GM20000 (cell line): ENCODE data around the gene TSPAN14.

Source experiments
- DNase-seq: peaks from one replicate; pipeline ENCODE4 v3.0.0; 2012; ENCODE audit warnings: low spot score
- TF ChIP-seq, protein P1 (sequence below): IDR thresholded peaks from 2 replicates; pipeline ENCODE4 v1.5.1; 2012; ENCODE audit warnings: mild to moderate bottlenecking, control low read depth; ENCODE audit errors: extremely low read depth, missing control alignments

The TSPAN14 gene

DNA sequence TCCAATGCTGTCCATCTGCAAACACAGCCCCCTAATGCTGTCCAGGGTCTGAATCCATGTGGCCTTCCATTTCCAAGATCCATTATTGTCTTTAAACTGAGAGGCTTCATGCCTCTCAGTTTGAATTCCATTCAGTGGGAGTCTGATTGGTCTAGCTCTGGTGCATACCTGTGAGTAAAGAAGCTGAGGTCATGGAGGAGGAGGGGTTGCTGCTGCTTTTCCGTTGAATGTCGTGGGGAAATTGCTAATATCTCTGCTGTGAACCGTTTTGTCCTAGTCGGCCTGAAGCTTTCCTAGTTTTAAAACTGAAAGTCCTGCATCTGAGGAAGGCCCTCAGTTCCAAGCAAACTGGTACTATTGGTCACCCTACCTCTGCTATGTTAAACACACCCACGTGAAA, 101.3 kb downstream of the TSPAN14 start:
- no peak for DNase-seq

DNA sequence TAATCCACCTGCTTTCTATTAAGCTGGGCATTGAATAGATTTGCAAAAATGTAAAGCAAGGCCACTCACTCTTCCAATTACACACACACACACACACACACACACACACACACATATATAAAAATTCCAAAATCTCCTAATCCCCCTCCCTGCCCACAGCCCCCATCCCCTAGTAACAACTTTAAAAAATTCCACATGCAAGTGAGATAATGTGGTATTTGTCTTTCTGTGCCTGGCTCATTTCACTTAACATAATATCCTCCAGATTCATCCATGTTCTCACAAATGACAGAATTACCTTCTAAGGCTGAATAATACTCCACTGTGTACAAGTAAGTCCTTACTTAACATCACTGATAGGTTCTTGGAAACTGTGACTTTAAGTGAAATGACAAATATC, 107.8 kb downstream of the TSPAN14 start:
- TF ChIP-seq, protein P1, sequence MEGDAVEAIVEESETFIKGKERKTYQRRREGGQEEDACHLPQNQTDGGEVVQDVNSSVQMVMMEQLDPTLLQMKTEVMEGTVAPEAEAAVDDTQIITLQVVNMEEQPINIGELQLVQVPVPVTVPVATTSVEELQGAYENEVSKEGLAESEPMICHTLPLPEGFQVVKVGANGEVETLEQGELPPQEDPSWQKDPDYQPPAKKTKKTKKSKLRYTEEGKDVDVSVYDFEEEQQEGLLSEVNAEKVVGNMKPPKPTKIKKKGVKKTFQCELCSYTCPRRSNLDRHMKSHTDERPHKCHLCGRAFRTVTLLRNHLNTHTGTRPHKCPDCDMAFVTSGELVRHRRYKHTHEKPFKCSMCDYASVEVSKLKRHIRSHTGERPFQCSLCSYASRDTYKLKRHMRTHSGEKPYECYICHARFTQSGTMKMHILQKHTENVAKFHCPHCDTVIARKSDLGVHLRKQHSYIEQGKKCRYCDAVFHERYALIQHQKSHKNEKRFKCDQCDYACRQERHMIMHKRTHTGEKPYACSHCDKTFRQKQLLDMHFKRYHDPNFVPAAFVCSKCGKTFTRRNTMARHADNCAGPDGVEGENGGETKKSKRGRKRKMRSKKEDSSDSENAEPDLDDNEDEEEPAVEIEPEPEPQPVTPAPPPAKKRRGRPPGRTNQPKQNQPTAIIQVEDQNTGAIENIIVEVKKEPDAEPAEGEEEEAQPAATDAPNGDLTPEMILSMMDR = no peak
- no peak for DNase-seq

More for the DNA sequence above, 101.3 kb downstream of the TSPAN14 start:
- TF ChIP-seq, protein P1 = no peak

DNA sequence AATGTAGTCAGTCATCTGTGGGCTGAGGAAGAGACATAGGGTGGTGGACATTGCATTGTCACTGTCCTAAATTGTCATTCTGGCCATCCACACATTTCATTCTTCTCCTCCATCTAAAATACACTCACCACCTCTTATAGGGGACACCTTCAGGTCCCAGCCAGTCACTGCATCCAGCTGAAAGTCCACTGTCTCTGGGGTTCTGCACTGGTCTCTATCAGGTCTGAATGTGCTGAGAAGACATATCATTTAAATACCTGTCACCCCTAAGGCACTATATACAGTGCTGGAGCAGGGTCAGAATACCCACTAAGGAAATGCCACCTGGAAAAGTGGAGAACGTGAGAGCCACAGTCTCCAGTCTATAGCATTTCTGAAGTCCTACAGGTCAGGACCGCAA, 113.2 kb downstream of the TSPAN14 start:
- TF ChIP-seq, protein P1 = no peak
- no peak for DNase-seq

DNA sequence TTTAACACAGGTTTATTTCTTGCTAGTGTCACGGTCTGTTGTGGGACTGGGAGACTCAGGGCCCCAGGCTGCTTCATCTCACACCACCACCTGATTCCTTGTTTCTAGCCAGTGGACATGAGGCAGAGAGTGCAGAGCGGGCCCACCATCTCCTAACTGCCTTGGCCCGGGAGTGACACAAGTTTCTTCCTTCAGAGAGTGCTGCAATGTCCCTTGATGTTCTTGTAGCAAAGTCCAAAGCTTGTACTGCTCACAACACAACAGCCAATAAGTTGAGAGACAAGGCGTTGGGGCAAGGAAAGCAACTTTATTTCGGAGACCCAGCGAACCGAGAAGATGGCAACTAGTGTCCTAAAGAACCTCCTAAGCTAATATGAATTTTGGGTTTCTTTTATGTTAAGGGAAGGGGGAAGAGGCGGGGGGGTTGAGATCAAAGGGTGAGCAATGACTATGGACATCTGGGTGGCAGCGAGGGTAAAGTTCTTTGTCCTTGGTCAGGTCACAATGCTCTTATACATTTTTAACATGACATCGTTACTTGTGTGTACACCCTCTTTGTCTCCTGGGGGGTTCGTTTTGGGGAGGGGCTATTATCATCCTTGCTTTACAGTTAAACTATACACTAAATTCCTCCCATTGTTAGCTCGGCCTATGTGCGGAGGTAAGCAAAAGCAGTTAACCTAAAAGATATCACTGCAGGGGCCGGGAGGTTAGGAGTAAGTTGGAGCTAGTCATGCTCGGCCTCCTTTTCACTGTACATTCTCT, 115.2 kb downstream of the TSPAN14 start:
- TF ChIP-seq, protein P1 = no peak

DNA sequence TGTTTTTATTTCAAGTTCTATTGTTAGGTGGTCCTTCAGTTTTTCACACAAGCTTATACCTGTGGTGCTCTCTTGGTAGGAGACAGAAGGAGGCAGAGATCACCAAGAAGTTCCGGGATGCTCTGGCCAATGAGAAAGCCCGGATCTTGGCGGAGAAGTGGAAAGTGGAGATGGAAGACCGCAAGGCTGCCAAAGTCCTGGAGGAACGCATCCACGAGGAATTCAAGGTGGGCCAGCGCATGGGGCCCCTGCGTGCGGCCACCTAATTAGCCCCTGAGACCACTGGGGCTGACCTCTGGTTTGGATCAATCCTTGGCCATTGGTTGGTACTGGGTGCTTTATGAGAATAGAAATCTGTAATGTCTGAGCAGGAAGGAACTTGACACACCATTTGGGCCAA, 117.2 kb downstream of the TSPAN14 start:
- DNase-seq = no peak
- TF ChIP-seq, protein P1 = no peak

More for the DNA sequence above, 115.2 kb downstream of the TSPAN14 start:
- DNase-seq = no peak

DNA sequence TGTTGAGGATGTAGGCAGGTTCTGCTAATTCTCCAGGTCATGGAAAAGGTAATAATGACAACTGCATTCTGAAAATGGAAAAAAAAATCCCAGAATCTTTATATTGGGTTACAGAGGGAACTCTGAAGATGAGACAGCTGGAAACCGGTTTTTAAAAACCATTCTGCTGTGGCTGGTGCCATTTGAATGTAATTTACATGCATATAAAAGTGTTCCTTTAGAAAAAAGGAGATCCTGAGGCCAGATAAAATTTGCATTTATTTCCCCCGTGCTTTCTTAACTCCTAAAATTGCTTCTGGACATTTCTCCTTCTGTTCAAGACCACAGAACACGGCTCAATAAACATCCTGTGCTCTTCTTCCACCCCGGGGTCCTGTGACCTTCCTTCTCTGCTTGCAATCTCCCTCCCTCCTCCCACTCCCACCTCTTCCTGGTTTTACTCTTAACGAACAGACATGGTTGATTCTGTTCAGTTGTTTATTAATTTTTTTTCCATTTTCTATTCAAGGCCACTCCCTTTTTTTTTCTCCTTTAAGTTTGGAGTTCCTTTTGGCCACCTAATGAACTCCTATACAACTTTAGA, 125.2 kb downstream of the TSPAN14 start:
- TF ChIP-seq, protein P1 = no peak
- no peak for DNase-seq

DNA sequence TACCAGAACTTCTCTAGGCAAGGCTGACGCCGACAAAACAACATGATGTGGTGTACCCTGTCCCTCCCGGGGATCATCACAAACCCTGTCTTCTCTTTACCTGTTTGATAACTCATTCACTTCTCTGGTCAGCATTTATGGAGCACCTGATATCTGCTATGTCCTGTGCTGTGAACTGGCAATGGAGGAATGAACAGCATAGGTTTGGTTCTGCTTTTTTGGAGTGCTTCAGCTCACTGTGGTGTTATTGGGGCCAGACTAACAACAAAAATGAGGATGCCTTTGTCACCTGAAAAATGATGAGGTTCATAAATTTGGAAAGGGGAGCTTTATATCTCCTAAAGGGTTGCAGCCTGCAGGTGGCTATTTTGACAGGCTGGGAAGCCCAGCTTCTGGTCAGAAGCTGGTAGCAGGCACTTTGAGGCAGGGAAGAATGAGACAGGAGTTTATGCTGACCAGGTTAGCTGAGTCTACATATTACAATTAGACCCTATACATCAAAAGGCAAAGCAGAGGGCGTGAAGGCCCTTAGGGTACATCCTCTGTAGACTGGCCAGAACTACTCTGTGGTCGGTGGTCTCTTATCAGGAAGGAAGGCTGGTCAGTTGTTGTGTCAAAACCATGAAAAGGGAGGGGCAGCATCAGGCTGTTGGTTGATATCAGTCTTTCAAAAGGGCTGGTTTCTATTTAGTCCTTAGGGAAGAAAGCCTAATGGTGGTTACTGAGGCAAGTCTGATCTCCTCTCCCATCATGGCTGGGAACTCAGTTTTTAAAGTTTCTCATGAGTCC, 125.9 kb downstream of the TSPAN14 start:
- TF ChIP-seq, protein P1 = no peak
- DNase-seq = no peak
